Dendritic cell treated with granulocyte-macrophage colony-stimulating factor and Interleukin-4, amounts not matched to agents 40 ng/mL and 50 ng/mL, for 4 days (primary cell): ENCODE measurements around the gene PLK5.
"Not testable (repeated sequence)": the region's sequence is repeated elsewhere in the genome, so short reads cannot be mapped to it uniquely, and the experiment has no call there.

Experiments
- H3K27ac Mint-ChIP-seq: one replicate; pipeline ENCODE4 v1.8.0; 2022; ENCODE audit warnings: mild to moderate bottlenecking, mixed read lengths
- H3K27me3 Mint-ChIP-seq: one replicate; pipeline ENCODE4 v1.8.0; 2022; ENCODE audit warnings: mild to moderate bottlenecking, mixed read lengths
- H3K36me3 Mint-ChIP-seq: one replicate; pipeline ENCODE4 v1.8.0; 2022; ENCODE audit warnings: low read depth, mixed read lengths
- H3K4me1 Mint-ChIP-seq: one replicate; pipeline ENCODE4 v1.8.0; 2022; ENCODE audit warnings: low read depth, mixed read lengths
- H3K4me3 Mint-ChIP-seq: one replicate; pipeline ENCODE4 v1.8.0; 2022; ENCODE audit warnings: mild to moderate bottlenecking, moderate library complexity, mixed read lengths
- H3K9me3 Mint-ChIP-seq: one replicate; pipeline ENCODE4 v1.8.0; 2022; ENCODE audit warnings: mixed read lengths
- intact Hi-C: fragments of 100-400 bp; cut with micrococcal nuclease; formaldehyde crosslinking; loops from one replicate; pipeline ENCODE4 v1.15.0; 2022

The PLK5 gene

DNA sequence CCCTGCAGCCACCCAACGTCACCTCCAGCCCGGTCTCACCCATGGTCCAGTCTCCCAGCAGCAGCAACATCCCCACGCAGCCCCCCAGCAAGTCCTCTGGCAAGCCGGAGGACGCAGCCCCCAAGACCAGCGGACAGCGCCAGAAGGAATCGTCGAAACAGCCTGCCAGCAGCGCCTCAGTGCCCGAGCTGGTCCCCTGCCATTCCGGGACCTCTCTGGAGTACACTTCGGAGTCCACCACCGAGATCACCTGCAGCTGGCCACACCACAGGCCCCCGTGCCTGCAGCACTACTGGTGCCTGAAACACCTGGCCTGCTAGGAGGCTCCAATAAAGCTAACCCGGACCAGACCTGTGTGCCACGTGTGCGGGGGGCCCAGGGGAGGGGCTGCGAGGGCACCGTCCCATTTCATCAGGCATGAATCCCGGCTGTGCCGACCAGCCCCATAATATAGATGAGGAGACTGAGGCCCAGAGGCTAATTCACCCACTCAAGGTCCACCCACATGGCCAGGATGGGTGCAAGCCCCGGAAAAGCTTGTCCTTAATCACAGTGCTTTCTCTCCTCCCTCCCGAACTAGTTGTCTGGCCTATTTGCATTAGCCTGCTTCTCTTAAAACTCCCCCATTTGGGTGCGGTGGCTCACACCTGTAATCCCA lies 26.2 kb upstream of the PLK5 start:
- Mint-ChIP-seq H3K27ac (no peak overlapping the region), H3K9me3 (no peaks in the 10 kb centered on the region), H3K27me3 (peaks cover 46% of the 10 kb centered on the region), H3K4me3 (no peak overlapping the region), H3K36me3 (no peaks in the 10 kb centered on the region), H3K4me1 (peaks cover 7% of the 10 kb centered on the region)
- intact Hi-C loops: no loop called here

DNA sequence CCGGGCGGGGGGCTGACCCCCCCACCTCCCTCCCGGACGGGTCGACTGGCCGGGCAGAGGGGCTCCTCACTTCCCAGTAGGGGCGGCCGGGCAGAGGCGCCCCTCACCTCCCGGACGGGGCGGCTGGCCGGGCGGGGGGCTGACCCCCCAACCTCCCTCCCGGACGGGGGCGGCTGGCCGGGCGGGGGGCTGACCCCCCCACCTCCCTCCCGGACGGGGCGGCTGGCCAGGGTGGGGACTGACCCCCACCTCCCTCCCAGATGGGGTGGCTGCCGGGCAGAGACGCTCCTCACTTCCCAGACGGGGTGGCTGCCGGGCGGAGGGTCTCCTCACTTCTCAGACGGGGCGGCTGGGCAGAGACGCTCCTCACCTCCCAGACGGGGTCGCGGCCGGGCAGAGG lies 24.6 kb upstream of the PLK5 start:
- intact Hi-C loops, H3K36me3 Mint-ChIP-seq: not testable (repeated sequence)

DNA sequence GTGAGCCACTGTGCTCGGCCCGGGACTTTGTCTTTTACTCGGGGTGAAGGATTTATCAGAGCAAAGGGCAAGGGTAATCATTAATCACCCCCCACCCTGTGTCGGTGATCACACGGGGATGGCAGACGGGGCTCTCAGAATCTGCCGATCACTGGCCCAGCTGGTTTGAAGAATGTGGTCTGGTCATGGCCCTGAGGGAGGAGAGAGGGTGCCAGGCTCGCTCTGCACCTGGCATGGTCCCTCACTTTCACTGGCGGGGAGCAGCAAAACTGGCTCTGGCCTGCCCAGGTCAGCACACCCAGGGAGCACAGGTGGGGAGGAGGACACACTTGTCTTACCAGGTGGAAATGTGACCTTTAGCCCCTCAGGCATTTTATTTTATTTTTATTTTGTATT lies 22.7 kb upstream of the PLK5 start:
- H3K27me3 Mint-ChIP-seq: peaks cover 58% of the 10 kb centered on the region
- intact Hi-C loops: no loop called here

More for the DNA sequence above, 24.6 kb upstream of the PLK5 start:
- peaks cover 48% of the 10 kb centered on the region for H3K27me3 Mint-ChIP-seq
- not testable (repeated sequence) for H3K4me3 Mint-ChIP-seq, H3K27ac Mint-ChIP-seq, H3K4me1 Mint-ChIP-seq, H3K9me3 Mint-ChIP-seq

DNA sequence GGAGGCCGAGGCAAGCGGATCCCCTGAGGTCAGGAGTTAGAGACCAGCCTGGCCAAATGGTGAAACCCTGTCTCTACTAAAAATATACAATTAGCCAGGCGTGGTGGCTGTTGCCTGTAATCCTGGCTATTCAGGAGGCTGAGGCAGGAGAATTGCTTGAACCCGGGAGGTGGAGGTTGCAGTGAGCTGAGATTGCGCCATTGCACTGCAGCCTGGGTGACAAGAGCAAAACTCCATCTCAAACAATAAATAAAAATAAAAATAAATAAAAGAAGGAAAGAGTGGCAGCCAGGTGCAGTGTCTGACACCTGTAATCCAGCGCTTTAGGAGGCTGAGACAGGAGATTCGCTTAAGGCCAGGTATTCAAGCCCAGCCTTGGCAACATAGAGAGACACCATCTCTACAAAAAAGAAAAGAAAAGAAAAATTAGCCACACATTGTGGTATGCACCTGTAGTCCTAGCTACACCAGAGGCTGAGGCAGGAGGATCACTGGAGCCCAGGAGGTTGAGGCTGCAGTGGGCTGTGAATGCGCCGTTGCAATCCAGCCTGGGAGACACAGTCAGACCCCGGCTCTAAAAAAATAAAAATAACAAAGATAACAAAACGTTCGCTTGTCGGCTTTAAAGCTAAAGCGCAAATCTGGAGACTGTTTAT lies 21.3 kb upstream of the PLK5 start:
- Mint-ChIP-seq H3K27me3 (peaks cover 56% of the 10 kb centered on the region), H3K9me3 (no peaks in the 10 kb centered on the region), H3K4me1 (peaks cover 6% of the 10 kb centered on the region), H3K36me3 (no peaks in the 10 kb centered on the region), H3K4me3 (no peak overlapping the region), H3K27ac (no peak overlapping the region)
- intact Hi-C loops: no loop called here

More for the DNA sequence above, 22.7 kb upstream of the PLK5 start:
- Mint-ChIP-seq H3K36me3 (no peaks in the 10 kb centered on the region), H3K4me3 (no peak overlapping the region), H3K9me3 (no peaks in the 10 kb centered on the region), H3K4me1 (peaks cover 6% of the 10 kb centered on the region), H3K27ac (no peak overlapping the region)

DNA sequence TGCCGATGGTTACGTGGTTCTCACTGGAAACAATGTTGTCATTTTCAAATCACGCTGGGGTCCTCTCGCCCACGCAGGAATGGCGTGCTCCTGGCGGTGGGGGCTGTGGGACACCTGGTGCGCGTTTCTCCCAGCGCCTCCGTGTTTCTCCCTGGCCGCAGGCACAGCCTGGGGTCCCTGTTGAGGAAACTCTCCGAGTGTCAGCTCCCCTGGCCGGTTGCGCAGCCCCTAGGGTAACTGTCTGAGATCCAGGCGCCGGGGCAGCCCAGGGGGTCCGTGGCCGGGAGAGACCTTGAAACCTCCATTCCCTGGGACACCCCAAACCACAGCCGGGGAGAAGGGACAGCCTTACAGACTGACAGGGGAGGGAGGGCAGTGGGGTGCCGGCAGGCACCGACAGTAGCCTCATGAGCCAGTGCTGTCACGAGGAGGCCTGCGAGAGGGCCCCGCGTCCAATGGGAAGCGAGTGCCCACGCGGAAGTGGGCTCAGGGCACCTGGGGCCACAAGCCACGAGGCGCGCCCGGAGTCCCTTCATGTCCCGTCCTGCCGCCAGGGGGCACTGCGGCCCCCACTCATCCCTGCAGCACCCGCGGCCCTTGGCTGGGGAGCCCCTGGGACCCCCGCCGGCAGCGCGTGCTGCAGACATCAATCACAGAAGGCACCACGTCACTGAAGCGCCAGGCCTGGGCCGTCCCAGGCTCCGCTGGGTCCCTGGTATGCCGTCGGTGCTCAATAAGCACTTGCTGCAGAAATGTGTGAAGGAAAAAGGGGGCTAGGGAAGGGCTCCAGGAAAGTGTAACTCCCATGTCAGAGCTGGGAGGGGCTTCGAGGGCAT lies 20.6 kb upstream of the PLK5 start:
- intact Hi-C loops: no loop called here
- Mint-ChIP-seq H3K9me3 (no peaks in the 10 kb centered on the region), H3K4me3 (no peak overlapping the region), H3K27me3 (peaks cover 59% of the 10 kb centered on the region), H3K36me3 (no peaks in the 10 kb centered on the region), H3K27ac (no peak overlapping the region), H3K4me1 (peaks cover 13% of the 10 kb centered on the region)

DNA sequence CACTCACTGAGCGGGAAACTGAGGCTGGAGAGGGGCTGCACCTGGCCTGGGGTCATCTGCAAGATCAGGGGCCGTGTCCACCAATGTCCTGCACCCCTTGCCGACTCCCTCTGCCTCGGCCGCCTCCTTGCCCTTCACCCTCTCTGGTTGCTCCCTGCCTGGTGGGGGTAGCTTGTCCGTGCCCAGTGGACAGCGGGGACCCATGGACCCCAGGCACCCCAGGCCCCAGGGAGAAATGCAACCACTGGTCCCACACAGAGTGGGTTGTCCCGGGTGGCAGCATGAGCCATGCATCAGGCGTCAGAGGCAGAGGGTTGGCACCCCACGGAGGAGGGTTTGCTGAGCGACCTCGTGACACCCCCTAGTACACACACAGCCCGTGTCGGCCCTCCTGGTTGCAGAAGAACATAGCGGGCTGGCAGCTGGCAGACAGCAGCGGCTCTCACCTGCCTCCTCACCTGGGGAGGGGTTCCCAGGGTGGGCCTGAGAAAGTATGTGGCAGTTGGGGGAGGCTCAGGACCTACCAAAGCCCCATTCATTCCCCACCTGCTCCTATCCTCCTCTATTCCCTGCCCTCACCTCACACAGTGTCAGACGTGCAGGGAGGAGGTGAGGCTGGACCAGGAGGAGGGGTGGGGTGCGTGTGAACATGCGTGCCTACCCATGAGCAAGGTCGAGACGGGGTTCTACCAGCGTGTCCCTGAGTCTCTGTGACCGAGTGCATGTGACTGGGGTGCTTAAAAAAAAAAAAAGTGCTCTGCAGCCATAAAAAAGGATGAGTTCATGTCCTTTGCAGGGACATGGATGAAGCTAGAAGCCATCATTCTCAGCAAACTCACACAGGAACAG lies 19.7 kb upstream of the PLK5 start:
- Mint-ChIP-seq H3K36me3 (no peaks in the 10 kb centered on the region), H3K4me1 (peaks cover 17% of the 10 kb centered on the region), H3K27me3 (peaks cover 66% of the 10 kb centered on the region), H3K4me3 (no peak overlapping the region), H3K9me3 (no peaks in the 10 kb centered on the region), H3K27ac (no peak overlapping the region)
- intact Hi-C loops: no loop called here

DNA sequence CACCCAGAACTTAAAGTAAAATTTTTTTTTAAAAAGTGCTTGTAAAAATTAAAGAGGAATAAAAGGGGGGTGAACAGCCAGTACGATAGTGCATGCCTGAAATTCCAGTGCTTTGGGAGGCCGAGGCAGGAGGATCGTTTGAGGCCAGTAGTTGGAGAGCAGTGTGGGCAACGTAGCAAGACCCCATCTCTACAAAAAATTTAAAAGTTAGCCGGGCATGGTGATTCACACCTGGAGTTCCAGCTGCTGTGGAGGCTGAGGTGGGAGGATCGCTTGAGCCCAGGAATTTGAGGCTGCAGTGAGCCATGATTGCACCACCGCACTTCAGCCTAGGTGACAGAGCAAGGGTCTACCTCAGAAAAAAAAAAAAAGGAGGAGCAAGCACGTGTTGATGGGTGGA lies 18.9 kb upstream of the PLK5 start:
- H3K4me3 Mint-ChIP-seq: no peak overlapping the region
- intact Hi-C loops: no loop called here
- H3K9me3 Mint-ChIP-seq: no peaks in the 10 kb centered on the region
- H3K27ac Mint-ChIP-seq: no peak overlapping the region
- H3K27me3 Mint-ChIP-seq: peaks cover 71% of the 10 kb centered on the region
- H3K4me1 Mint-ChIP-seq: peaks cover 17% of the 10 kb centered on the region
- no peaks in the 10 kb centered on the region for H3K36me3 Mint-ChIP-seq

DNA sequence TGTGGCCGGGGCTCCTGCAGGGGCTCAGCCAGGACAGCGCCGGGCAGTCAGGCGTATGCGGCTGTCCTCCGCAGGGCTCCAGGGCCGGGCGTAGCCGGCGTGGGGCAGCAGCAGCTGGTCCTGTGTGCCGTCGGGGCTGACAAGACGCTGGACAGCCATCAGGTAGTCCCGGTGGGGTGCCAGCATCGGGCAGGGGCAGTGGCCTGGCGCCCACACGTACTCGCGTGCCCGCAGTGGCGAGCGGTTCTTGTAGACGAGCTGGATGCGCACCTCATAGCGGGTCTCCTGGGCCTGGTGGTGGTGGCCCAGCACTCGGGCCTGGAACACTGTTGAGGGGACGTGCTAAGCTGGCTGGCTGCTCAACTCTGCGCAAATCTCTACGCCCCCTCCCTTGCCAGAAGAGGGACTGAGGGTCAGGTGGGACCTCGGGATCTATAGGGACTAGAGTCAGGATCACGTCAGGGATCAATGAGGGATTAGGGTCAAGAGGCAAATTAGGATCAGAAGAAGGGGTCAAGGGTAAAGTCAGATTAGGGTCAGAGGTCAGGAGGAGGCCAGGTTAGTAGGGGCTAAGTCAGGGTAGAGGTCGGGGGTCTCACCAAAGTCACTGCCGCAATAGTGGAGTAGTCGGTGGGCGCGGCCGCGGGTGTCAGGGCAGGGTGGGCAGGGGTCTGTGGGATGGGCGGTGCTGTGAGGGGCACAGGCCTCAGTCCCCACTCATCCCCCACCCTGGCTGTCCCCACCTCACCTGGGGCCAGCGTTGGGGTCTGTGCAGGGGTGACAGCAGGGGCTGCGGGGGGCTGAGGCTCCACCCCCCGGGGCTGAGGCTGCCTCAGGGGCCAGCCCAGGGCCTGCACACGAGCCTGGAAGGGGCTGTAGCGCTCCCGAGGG lies 17.6 kb upstream of the PLK5 start:
- H3K36me3 Mint-ChIP-seq: no peaks in the 10 kb centered on the region
- no peak overlapping the region for H3K4me3 Mint-ChIP-seq
- H3K4me1 Mint-ChIP-seq: peaks cover 17% of the 10 kb centered on the region
- H3K9me3 Mint-ChIP-seq: no peaks in the 10 kb centered on the region
- intact Hi-C loops: no loop called here
- H3K27me3 Mint-ChIP-seq: peaks cover 78% of the 10 kb centered on the region
- no peak overlapping the region for H3K27ac Mint-ChIP-seq

DNA sequence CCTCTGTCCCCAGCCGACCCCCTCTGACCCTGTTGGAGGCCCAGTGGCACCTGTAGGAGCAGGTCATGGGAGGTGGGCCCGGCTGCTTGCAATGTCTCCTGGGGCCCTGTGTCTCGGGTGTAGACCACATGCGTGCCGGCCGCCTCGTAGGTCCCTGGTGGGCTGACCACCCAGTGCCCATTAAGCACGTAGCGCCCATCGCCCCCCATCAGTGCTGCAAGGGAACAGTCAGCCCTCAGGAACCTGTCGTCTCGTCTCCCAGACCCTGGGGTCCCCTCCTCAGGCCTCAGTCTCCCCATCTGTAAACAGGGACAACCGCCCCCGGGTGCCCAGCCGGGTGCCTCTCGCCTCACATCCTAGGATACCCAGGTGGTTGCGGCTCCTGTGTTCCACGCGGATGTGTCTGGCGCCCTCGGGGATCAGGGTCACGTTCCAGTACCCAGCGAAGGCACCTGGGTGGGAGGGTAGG lies 16.7 kb upstream of the PLK5 start:
- intact Hi-C loops: no loop called here
- H3K27me3 Mint-ChIP-seq: peaks cover 83% of the 10 kb centered on the region

DNA sequence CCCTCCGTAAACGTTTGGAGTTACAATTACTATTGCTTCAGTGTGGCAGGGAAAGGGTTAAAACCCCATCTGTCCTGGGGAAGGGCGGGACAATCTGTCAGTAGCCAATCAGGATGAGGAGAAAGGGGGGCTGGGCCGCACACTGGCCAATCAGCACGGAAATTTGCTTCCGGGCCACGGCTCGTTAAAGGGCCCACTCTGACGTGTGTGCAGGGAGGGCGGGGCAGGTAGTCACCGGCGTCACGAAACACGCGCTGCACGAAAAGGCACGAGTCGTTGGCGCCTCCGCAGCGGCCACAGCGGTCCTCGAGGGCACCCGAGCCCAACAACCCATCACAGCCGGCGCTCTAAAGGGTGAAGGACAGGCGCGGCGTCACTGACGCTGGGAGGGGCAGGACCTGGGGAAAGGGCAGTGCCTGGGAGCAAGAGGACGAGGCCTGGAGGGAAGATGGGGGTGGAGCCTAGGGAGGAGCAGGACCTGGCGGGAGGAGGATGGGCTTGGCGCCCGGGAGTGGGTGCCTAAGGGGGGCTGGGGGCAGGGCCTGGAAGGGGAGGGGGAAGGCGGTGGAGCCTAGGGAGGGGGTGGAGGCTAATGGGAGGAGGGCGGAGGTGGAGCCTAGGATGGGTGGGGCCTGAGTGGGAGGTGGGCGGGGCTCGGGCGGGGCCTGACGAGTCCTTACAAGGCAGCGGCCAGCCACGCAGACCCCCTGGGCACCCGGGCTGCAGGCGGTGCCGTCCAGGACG lies 15.9 kb upstream of the PLK5 start:
- Mint-ChIP-seq H3K4me1 (peaks cover 24% of the 10 kb centered on the region), H3K36me3 (no peaks in the 10 kb centered on the region), H3K27me3 (peaks cover 82% of the 10 kb centered on the region), H3K9me3 (no peaks in the 10 kb centered on the region), H3K27ac (peak overlapping the region; percentile 85), H3K4me3 (peak overlapping the region; percentile 80)
- intact Hi-C loops: no loop called here

More for the DNA sequence above, 16.7 kb upstream of the PLK5 start:
- H3K4me1 Mint-ChIP-seq: peaks cover 18% of the 10 kb centered on the region
- H3K9me3 Mint-ChIP-seq: no peaks in the 10 kb centered on the region
- H3K27ac Mint-ChIP-seq: peak overlapping the region; percentile 85
- H3K36me3 Mint-ChIP-seq: no peaks in the 10 kb centered on the region
- H3K4me3 Mint-ChIP-seq: no peak overlapping the region

DNA sequence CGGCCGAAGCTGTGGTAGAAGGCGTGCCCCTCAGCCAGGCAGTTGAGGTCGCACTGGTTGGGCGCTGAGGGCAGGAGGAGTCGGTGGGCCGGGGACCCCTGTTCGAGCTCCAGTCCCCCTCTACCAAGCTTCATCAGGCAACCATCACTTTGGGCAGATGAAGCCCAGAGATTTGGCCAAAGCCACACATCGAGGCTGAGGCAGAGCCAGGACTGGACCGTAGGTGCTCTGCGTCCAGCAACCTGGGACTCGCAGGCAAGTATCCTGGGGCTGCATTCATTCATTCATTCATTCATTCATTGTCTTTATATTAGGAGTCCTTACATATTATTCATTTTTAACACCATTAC lies 15.4 kb upstream of the PLK5 start:
- Mint-ChIP-seq H3K36me3 (no peaks in the 10 kb centered on the region), H3K27ac (peak overlapping the region; percentile 85), H3K27me3 (peaks cover 77% of the 10 kb centered on the region), H3K9me3 (no peaks in the 10 kb centered on the region), H3K4me3 (peak overlapping the region; percentile 80), H3K4me1 (peaks cover 24% of the 10 kb centered on the region)
- intact Hi-C loops: no loop called here

DNA sequence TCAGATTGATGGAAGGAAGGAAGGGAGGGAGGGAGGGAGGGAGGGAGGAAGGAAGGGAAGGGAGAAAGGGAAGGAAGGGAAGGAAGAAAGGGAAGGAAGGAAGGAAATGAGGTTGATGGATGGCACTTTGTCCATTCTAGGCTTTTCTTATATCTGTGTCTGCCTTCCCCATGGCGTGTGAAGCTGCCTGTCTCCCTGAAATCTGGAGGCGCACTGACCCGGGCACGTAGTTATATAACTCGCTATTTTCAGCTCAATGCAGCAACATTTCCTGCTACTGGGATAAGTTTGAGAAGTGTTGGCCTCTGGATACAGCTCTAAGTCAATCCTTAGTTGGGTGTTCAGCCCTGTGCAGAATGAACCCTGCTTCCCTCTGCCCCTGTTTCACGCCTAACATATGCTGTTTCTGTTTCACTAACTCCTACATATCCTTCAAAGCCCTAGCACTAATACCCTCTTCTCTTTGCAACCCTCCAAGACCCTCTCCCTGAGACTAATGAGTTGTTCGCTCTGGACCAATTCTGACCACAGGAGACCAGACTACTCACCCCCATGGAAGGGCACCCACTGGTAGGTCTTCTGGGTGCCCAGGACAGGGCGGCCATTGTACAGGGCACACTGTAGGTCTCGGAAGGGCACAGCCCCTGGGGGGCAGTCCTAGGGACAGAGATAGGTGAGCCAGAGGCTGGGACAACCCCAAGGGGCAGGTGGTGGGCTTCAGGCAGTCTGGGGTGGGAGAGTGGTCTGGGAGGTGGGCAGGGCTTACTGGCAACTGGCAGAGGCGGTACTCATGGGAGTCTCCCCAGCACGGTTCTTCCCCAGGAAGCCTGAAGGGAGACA lies 14.1 kb upstream of the PLK5 start:
- Mint-ChIP-seq H3K27ac (no peak overlapping the region), H3K4me3 (no peak overlapping the region), H3K36me3 (no peaks in the 10 kb centered on the region), H3K4me1 (peaks cover 24% of the 10 kb centered on the region), H3K27me3 (peaks cover 76% of the 10 kb centered on the region), H3K9me3 (no peaks in the 10 kb centered on the region)
- intact Hi-C loops: loop anchor here (5.0 kb wide), 1 partner anchor 38 kb away; no protein-coding TSS in a partner anchor
